Measurements from ENCODE around the gene DPM3. TPM values are rescaled to one million over a fixed set of nuclear protein-coding genes. Genes with fewer than 3 reads are reported as not detected.

The DPM3 gene
- total and polyA plus RNA-seq, 2 experiments from 2014 or later, result 13.6 to 71.4 TPM

DNA sequence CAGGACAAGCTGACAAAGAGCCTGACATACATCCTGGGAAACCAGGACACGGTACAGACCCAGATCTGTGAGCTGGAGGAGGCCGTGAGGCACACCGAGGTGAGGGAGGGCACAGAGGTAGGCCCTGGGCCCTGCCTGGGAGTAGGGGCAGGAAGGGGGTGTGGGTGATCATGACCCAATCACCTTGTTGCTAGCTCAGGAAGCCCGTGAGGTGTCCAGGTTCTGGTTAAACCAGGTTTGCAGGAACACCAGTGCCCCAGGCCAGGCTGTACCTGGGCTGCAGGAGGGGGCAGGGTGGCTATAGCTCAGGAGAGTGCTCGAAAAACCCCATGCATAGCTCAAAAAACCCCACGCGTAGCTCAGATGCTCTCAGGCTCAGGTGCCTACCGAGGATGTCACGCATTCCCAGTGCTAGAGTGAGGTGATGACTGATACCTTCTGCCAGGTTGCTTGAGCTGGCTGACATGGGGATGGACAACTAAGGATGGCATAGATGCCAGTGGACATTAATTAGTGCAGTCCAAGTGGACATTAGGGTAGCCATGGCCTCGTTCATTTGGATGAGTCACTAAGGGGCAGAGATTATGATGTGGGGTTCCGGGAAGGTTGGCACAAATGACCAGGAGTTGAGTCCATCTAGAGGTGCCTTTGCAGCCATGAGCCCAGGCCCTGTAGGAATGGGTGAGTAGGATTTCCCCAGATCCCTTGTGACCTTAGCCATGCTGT is 37.0 kb upstream of the DPM3 start:
- Histone ChIP-seq H3K27ac (ENCODE audit: low read depth) (no peak overlapping the region), H3K4me2 (no peak overlapping the region), H3K27me3 (ENCODE audit: insufficient read depth) (no peaks in the 10 kb centered on the region), H3K79me2 (replicated peaks; ENCODE audit: insufficient read depth) (peaks cover 6% of the 10 kb centered on the region), H3K4me1 (ENCODE audit: insufficient read depth) (peaks cover 12% of the 10 kb centered on the region), H3K36me3 (ENCODE audit: insufficient read depth) (peaks cover 20% of the 10 kb centered on the region; the same call in 1 of the 2 replicates), H2AFZ (no peak overlapping the region), H3K4me3 (no peak overlapping the region), H3K9me2 (ENCODE audit: insufficient read depth) (no peaks in the 10 kb centered on the region), H4K20me1 (replicated peaks; ENCODE audit: insufficient read depth) (no peaks in the 10 kb centered on the region), H3F3A (replicated peaks; ENCODE audit: low read depth) (peaks cover 14% of the 10 kb centered on the region)
- H3K36me3 Mint-ChIP-seq (ENCODE audit: low read depth), result peaks cover 47% of the 10 kb centered on the region
- no peak overlapping the region for H3K27ac Mint-ChIP-seq
- TF ChIP-seq STAT1 (IDR thresholded peaks at IDR 0.05; ENCODE audit: unreplicated experiment), result no peak
- TF ChIP-seq ZNF114 (CRISPR knock-in tag; IDR thresholded peaks at IDR 0.05), result no peak
- TF ChIP-seq CTCF (conservative IDR thresholded peaks at IDR 0.05; ENCODE audit: low read depth in 2 of 2), result no peak
- TF ChIP-seq ZNF331 (CRISPR knock-in tag; IDR thresholded peaks at IDR 0.05; ENCODE audit: low read depth), result no peak
- no peak overlapping the region for H3K4me3 Mint-ChIP-seq
- ATAC-seq (no peak), DNase-seq (ENCODE audit: low spot score) (no peak)
- H3K4me1 Mint-ChIP-seq, result peaks cover 18% of the 10 kb centered on the region
- H3K27me3 Mint-ChIP-seq (ENCODE audit: insufficient read depth, low read depth, poor library complexity), result peaks cover 18% of the 10 kb centered on the region
- H3K9me3 Mint-ChIP-seq, result peaks cover 4% of the 10 kb centered on the region

DNA sequence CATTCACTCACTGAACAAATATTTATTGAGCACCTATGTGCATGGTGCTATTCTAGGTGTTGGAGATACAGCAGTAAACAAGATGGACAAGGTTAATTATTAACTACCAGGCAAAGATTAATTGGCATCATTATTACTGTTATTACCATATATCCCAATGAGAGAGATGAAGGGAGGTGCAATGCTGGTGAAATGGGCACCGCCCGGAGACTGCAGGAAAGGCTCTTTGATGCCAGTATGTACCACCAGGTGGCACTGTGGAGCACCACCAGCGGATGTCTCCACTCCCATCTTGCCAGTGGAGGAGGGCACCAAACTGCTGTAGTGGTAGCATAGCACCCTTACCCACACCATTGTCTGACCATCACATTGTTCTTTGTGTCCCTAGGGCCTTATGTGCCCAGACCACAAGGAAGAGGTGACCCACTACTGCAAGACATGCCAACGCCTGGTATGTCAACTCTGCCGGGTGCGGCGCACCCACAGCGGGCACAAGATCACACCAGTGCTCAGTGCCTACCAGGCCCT is 36.3 kb upstream of the DPM3 start:
- peaks cover 13% of the 10 kb centered on the region for H3K79me2 ChIP-seq (replicated peaks; ENCODE audit: insufficient read depth)
- Mint-ChIP-seq H3K4me3 (peak overlapping the region; percentile 28), H3K27ac (no peak overlapping the region), H3K27me3 (ENCODE audit: insufficient read depth, low read depth, poor library complexity) (peaks cover 18% of the 10 kb centered on the region), H3K36me3 (ENCODE audit: low read depth) (peaks cover 47% of the 10 kb centered on the region), H3K4me1 (peaks cover 25% of the 10 kb centered on the region), H3K9me3 (peaks cover 4% of the 10 kb centered on the region)
- no peak overlapping the region for H2AFZ ChIP-seq
- peaks cover 18% of the 10 kb centered on the region for H3K4me1 ChIP-seq (ENCODE audit: insufficient read depth)
- H3K4me3 ChIP-seq, result no peak overlapping the region
- H3F3A ChIP-seq (replicated peaks; ENCODE audit: low read depth), result peaks cover 21% of the 10 kb centered on the region
- no peaks in the 10 kb centered on the region for H3K9me2 ChIP-seq (ENCODE audit: insufficient read depth)
- peak; percentile 80 for DNase-seq (ENCODE audit: low spot score)
- H3K27ac ChIP-seq (ENCODE audit: low read depth), result no peak overlapping the region
- H3K4me2 ChIP-seq, result no peak overlapping the region
- ATAC-seq, result peak; percentile 10
- H3K36me3 ChIP-seq (ENCODE audit: insufficient read depth), result peaks cover 20% of the 10 kb centered on the region; the same call in 1 of the 2 replicates
- no peaks in the 10 kb centered on the region for H4K20me1 ChIP-seq (replicated peaks; ENCODE audit: insufficient read depth)
- TF ChIP-seq CREB1 (CRISPR knock-in tag; IDR thresholded peaks at IDR 0.05; ENCODE audit: low read depth), result no peak
- no peak for TF ChIP-seq NANOG (IDR thresholded peaks at IDR 0.05; ENCODE audit: borderline replicate concordance)
- peak; percentile 77 to 91 for TF ChIP-seq CTCF (conservative IDR thresholded peaks at IDR 0.05; ENCODE audit: low read depth in 2 of 2)
- TF ChIP-seq, protein P1, sequence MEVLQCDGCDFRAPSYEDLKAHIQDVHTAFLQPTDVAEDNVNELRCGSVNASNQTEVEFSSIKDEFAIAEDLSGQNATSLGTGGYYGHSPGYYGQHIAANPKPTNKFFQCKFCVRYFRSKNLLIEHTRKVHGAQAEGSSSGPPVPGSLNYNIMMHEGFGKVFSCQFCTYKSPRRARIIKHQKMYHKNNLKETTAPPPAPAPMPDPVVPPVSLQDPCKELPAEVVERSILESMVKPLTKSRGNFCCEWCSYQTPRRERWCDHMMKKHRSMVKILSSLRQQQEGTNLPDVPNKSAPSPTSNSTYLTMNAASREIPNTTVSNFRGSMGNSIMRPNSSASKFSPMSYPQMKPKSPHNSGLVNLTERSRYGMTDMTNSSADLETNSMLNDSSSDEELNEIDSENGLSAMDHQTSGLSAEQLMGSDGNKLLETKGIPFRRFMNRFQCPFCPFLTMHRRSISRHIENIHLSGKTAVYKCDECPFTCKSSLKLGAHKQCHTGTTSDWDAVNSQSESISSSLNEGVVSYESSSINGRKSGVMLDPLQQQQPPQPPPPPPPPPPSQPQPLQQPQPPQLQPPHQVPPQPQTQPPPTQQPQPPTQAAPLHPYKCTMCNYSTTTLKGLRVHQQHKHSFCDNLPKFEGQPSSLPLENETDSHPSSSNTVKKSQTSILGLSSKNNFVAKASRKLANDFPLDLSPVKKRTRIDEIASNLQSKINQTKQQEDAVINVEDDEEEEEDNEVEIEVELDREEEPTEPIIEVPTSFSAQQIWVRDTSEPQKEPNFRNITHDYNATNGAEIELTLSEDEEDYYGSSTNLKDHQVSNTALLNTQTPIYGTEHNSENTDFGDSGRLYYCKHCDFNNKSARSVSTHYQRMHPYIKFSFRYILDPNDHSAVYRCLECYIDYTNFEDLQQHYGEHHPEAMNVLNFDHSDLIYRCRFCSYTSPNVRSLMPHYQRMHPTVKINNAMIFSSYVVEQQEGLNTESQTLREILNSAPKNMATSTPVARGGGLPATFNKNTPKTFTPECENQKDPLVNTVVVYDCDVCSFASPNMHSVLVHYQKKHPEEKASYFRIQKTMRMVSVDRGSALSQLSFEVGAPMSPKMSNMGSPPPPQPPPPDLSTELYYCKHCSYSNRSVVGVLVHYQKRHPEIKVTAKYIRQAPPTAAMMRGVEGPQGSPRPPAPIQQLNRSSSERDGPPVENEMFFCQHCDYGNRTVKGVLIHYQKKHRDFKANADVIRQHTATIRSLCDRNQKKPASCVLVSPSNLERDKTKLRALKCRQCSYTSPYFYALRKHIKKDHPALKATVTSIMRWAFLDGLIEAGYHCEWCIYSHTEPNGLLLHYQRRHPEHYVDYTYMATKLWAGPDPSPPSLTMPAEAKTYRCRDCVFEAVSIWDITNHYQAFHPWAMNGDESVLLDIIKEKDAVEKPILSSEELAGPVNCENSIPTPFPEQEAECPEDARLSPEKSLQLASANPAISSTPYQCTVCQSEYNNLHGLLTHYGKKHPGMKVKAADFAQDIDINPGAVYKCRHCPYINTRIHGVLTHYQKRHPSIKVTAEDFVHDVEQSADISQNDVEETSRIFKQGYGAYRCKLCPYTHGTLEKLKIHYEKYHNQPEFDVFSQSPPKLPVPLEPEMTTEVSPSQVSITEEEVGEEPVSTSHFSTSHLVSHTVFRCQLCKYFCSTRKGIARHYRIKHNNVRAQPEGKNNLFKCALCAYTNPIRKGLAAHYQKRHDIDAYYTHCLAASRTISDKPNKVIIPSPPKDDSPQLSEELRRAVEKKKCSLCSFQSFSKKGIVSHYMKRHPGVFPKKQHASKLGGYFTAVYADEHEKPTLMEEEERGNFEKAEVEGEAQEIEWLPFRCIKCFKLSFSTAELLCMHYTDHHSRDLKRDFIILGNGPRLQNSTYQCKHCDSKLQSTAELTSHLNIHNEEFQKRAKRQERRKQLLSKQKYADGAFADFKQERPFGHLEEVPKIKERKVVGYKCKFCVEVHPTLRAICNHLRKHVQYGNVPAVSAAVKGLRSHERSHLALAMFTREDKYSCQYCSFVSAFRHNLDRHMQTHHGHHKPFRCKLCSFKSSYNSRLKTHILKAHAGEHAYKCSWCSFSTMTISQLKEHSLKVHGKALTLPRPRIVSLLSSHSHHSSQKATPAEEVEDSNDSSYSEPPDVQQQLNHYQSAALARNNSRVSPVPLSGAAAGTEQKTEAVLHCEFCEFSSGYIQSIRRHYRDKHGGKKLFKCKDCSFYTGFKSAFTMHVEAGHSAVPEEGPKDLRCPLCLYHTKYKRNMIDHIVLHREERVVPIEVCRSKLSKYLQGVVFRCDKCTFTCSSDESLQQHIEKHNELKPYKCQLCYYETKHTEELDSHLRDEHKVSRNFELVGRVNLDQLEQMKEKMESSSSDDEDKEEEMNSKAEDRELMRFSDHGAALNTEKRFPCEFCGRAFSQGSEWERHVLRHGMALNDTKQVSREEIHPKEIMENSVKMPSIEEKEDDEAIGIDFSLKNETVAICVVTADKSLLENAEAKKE (CRISPR knock-in tag; IDR thresholded peaks at IDR 0.05), result no peak
- TF ChIP-seq JUNB (IDR thresholded peaks at IDR 0.05; ENCODE audit: unreplicated experiment), result no peak
- no peaks in the 10 kb centered on the region for H3K27me3 ChIP-seq (ENCODE audit: insufficient read depth)
